H1 (cell line): Measurements from ENCODE around the gene GRID1. TPM values are rescaled to one million over a fixed set of nuclear protein-coding genes. Genes with fewer than 3 reads are reported as not detected.

ENCODE experiments used
- CTCF ChIA-PET: fragments of 300-600 bp; sonication (Branson Sonifier 250); formaldehyde crosslinking; loops from one replicate; lab custom pipeline; 2021; ENCODE audit not compliant: partially characterized antibody; lab: Charles Lee
- POLR2A ChIA-PET: fragments of 300-600 bp; sonication (Branson Sonifier 250); formaldehyde crosslinking; loops from one replicate; lab custom pipeline; 2021; ENCODE audit warnings: inconsistent platforms; ENCODE audit not compliant: partially characterized antibody; lab: Charles Lee
- DNase-seq, 2 experiments: peaks; one replicate each; pipeline versions ENCODE4 v3.0.0 to v3.0.0-alpha.2; 2010 to 2022; ENCODE audit warnings: low spot score in 2 of 2, low read depth in 1 of 2, mixed read lengths in 1 of 2
- FAIRE-seq: peaks from 2 replicates; lab custom pipeline; 2011; peaks lifted over from hg19 to GRCh38; lab: Jason Lieb, UNC
- H2AFZ ChIP-seq: 2 replicates; pipeline ENCODE4 v1.8.1; 2012; ENCODE audit warnings: low read length, inconsistent platforms
- H2AK5ac ChIP-seq: 2 replicates; pipeline ENCODE4 v1.6.1; 2013; ENCODE audit warnings: low read depth, low read length
- H2BK120ac ChIP-seq: replicated peaks from 2 replicates; pipeline ENCODE3; 2013; ENCODE audit warnings: low read depth, low read length, inconsistent platforms
- H2BK12ac ChIP-seq: 2 replicates; pipeline ENCODE4 v1.6.1; 2013; ENCODE audit warnings: low read depth, low read length
- H2BK15ac ChIP-seq: 2 replicates; pipeline ENCODE4 v1.6.1; 2013; ENCODE audit warnings: low read length
- H2BK20ac ChIP-seq: 2 replicates; pipeline ENCODE4 v1.6.1; 2013; ENCODE audit warnings: low read length
- H2BK5ac ChIP-seq: 2 replicates; pipeline ENCODE4 v1.6.1; 2013; ENCODE audit warnings: low read depth, low read length
- H3K14ac ChIP-seq: 2 replicates; pipeline ENCODE4 v1.6.1; 2013; ENCODE audit warnings: inconsistent platforms; ENCODE audit not compliant: insufficient read length
- H3K18ac ChIP-seq: 2 replicates; pipeline ENCODE4 v1.6.1; 2013; ENCODE audit warnings: low read length; ENCODE audit errors: extremely low read depth
- H3K23ac ChIP-seq: 2 replicates; pipeline ENCODE4 v1.6.1; 2013; ENCODE audit warnings: inconsistent platforms; ENCODE audit not compliant: insufficient read length
- H3K23me2 ChIP-seq: 2 replicates; pipeline ENCODE4 v1.6.1; 2013; ENCODE audit warnings: low read depth, low read length
- H3K27ac ChIP-seq: 2 replicates; pipeline ENCODE4 v1.6.1; 2011; ENCODE audit warnings: low read depth, low read length, inconsistent platforms
- H3K27me3 ChIP-seq, 4 experiments: replicated peaks in 1 of 4; 1 replicate in 1 of 4; 2 replicates in 3 of 4; pipeline versions ENCODE4 v1.6.1 to v1.8.1; 2011 to 2013; ENCODE audit warnings: low read length in 3 of 4, mild to moderate bottlenecking in 3 of 4, inconsistent platforms in 2 of 4, mixed read lengths in 2 of 4, moderate library complexity in 1 of 4; ENCODE audit not compliant: control insufficient read depth in 3 of 4, insufficient read depth in 3 of 4; ENCODE audit errors: extremely low read depth in 1 of 4
- H3K36me3 ChIP-seq, 4 experiments: 2 replicates each; pipeline versions ENCODE4 v1.6.1 to v1.8.1; 2011 to 2013; ENCODE audit warnings: mild to moderate bottlenecking in 4 of 4, low read length in 3 of 4, moderate library complexity in 2 of 4, control low read depth in 1 of 4, inconsistent platforms in 1 of 4; ENCODE audit not compliant: insufficient read depth in 4 of 4, control insufficient read depth in 2 of 4
- H3K4ac ChIP-seq: replicated peaks from 2 replicates; pipeline ENCODE3; 2013; ENCODE audit warnings: low read length, low read depth, mixed read lengths, inconsistent platforms; ENCODE audit not compliant: insufficient read length
- H3K4me1 ChIP-seq, 4 experiments: replicated peaks in 1 of 4; 1 replicate in 1 of 4; 2 replicates in 3 of 4; pipeline versions ENCODE4 v1.6.1 to v1.8.1; 2011 to 2013; ENCODE audit warnings: low read length in 3 of 4, inconsistent platforms in 2 of 4, mixed read lengths in 1 of 4; ENCODE audit not compliant: insufficient read depth in 4 of 4, control insufficient read depth in 3 of 4
- H3K4me2 ChIP-seq, 2 experiments: 2 replicates each; pipeline versions ENCODE4 v1.6.1 to v1.8.1; 2011 to 2013; ENCODE audit warnings: low read depth in 2 of 2, low read length in 2 of 2, control low read depth in 1 of 2, inconsistent platforms in 1 of 2, mild to moderate bottlenecking in 1 of 2; ENCODE audit not compliant: insufficient read depth in 1 of 2
- H3K4me3 ChIP-seq, 4 experiments: fragments of 200-600, 300-600 bp in 1 of 4; sonication (generic), shearing (Covaris generic), sonication (Bioruptor Twin) in 1 of 4; 2 replicates each; pipeline versions ENCODE4 v1.5.1 to v1.8.1; 2011 to 2016; ENCODE audit warnings: low read length in 4 of 4, low read depth in 3 of 4, control low read depth in 2 of 4, inconsistent platforms in 2 of 4, mild to moderate bottlenecking in 2 of 4, mixed read lengths in 1 of 4, moderate library complexity in 1 of 4; ENCODE audit not compliant: insufficient read depth in 2 of 4; ENCODE audit errors: extremely low read depth in 1 of 4
- H3K56ac ChIP-seq: replicated peaks from 2 replicates; pipeline ENCODE3; 2013; ENCODE audit warnings: low read depth, mild to moderate bottlenecking, mixed read lengths, low read length, inconsistent platforms; ENCODE audit not compliant: insufficient read length
- H3K79me1 ChIP-seq: 2 replicates; pipeline ENCODE4 v1.6.1; 2013; ENCODE audit warnings: low read depth, low read length, control low read depth
- H3K79me2 ChIP-seq, 2 experiments: 2 replicates each; pipeline versions ENCODE4 v1.6.1 to v1.8.1; 2012 to 2013; ENCODE audit warnings: low read length in 2 of 2, mild to moderate bottlenecking in 2 of 2, inconsistent platforms in 1 of 2; ENCODE audit not compliant: insufficient read depth in 2 of 2, control insufficient read depth in 1 of 2
- H3K9ac ChIP-seq, 4 experiments: replicated peaks in 1 of 4; 1 replicate in 1 of 4; 2 replicates in 3 of 4; pipeline versions ENCODE4 v1.6.1 to v1.8.1; 2011 to 2013; ENCODE audit warnings: low read depth in 3 of 4, low read length in 3 of 4, control low read depth in 2 of 4, mild to moderate bottlenecking in 2 of 4, moderate library complexity in 2 of 4, inconsistent platforms in 1 of 4; ENCODE audit errors: extremely low read depth in 1 of 4
- H3K9me3 ChIP-seq, 2 experiments: 2 replicates each; pipeline versions ENCODE4 v1.6.1 to v1.8.1; 2012 to 2013; ENCODE audit warnings: mild to moderate bottlenecking in 2 of 2, moderate library complexity in 2 of 2, control low read depth in 1 of 2, inconsistent platforms in 1 of 2, low read depth in 1 of 2, low read length in 1 of 2, mixed read lengths in 1 of 2; ENCODE audit not compliant: insufficient read depth in 2 of 2
- H4K20me1 ChIP-seq, 2 experiments: replicated peaks in 1 of 2; 2 replicates each; pipeline versions ENCODE3 to v1.8.1; 2011 to 2013; ENCODE audit warnings: inconsistent platforms in 2 of 2, low read length in 2 of 2, mild to moderate bottlenecking in 1 of 2; ENCODE audit not compliant: insufficient read depth in 2 of 2, control insufficient read depth in 1 of 2
- H4K5ac ChIP-seq: 2 replicates; pipeline ENCODE4 v1.6.1; 2013; ENCODE audit warnings: low read length, low read depth, mixed read lengths, inconsistent platforms; ENCODE audit not compliant: insufficient read length
- H4K8ac ChIP-seq: 2 replicates; pipeline ENCODE4 v1.8.0; 2013; ENCODE audit warnings: mild to moderate bottlenecking, moderate library complexity, low read length, inconsistent platforms; ENCODE audit not compliant: insufficient read depth; ENCODE audit errors: extremely low read depth
- H4K91ac ChIP-seq: replicated peaks from 2 replicates; pipeline ENCODE3; 2013; ENCODE audit warnings: low read length, mixed read lengths, inconsistent platforms; ENCODE audit not compliant: insufficient read length
- BACH1 ChIP-seq: IDR thresholded peaks from 2 replicates; pipeline ENCODE4 v1.6.1; 2012; ENCODE audit warnings: low read length, improper control_type of control experiment
- EGR1 ChIP-seq: IDR thresholded peaks from 2 replicates; pipeline ENCODE4 v1.6.1; 2011; ENCODE audit warnings: low read depth, low read length, borderline replicate concordance
- POLR2A ChIP-seq, 2 experiments: IDR thresholded peaks; 1 replicate in 1 of 2; 2 replicates in 1 of 2; pipeline ENCODE4 v1.6.1; 2011; ENCODE audit warnings: low read depth in 2 of 2, low read length in 2 of 2, mild to moderate bottlenecking in 2 of 2; ENCODE audit errors: control extremely low read depth in 1 of 2
- POLR2AphosphoS5 ChIP-seq: IDR thresholded peaks from 2 replicates; pipeline ENCODE4 v1.6.1; 2011; ENCODE audit warnings: low read depth, low read length
- RAD21 ChIP-seq, 2 experiments: IDR thresholded peaks in 1 of 2; conservative IDR thresholded peaks in 1 of 2; 2 replicates each; pipeline ENCODE4 v1.6.1; 2011; ENCODE audit warnings: low read depth in 2 of 2, low read length in 2 of 2, improper control_type of control experiment in 1 of 2, inconsistent platforms in 1 of 2, mild to moderate bottlenecking in 1 of 2, moderate library complexity in 1 of 2
- RNF2 ChIP-seq: fragments of 200-900, 300-1000 bp; sonication (generic); IDR thresholded peaks from 2 replicates; pipeline ENCODE4 v1.7.1; 2016; ENCODE audit warnings: borderline replicate concordance, low read depth, mild to moderate bottlenecking, antibody characterized with exemption, low read length; ENCODE audit not compliant: poor library complexity, severe bottlenecking; ENCODE audit errors: missing control alignments
- SP1 ChIP-seq: IDR thresholded peaks from 2 replicates; pipeline ENCODE4 v1.6.1; 2011; ENCODE audit warnings: low read depth, low read length
- TAF7 ChIP-seq: optimal IDR thresholded peaks from 2 replicates; pipeline ENCODE3; 2011; ENCODE audit warnings: low read depth, mild to moderate bottlenecking, inconsistent platforms, low read length, moderate library complexity, borderline replicate concordance
- TEAD4 ChIP-seq: IDR thresholded peaks from 2 replicates; pipeline ENCODE4 v1.6.1; 2012; ENCODE audit warnings: low read depth, low read length, inconsistent platforms, mixed read lengths
- USF2 ChIP-seq: IDR thresholded peaks from 2 replicates; pipeline ENCODE4 v1.6.1; 2011; ENCODE audit warnings: low read length, improper control_type of control experiment
- YY1 ChIP-seq: IDR thresholded peaks from 2 replicates; pipeline ENCODE4 v1.6.1; 2011; ENCODE audit warnings: low read depth, mild to moderate bottlenecking, low read length
- WGBS, 2 experiments: shearing (Covaris generic) in 1 of 2; methylation state at CpG; one replicate each; pipeline versions ENCODE4 v1.1.6 to v1.1.7; 2013 to 2015; ENCODE audit warnings: low lambda C conversion rate in 2 of 2, mixed read lengths in 2 of 2, inconsistent platforms in 1 of 2, low coverage in 1 of 2, missing lambda C conversion rate in 1 of 2; ENCODE audit not compliant: insufficient replicate concordance in 2 of 2, insufficient coverage in 1 of 2, insufficient read length in 1 of 2; ENCODE audit errors: extremely low coverage in 1 of 2, missing lambda C conversion rate in 1 of 2; 5-methylcytosine and 5-hydroxymethylcytosine counted together
- polyA plus RNA-seq, 7 experiments: library from polyadenylated mRNA; depleted of rRNA in 3 of 7; stranded (reverse) in 5 of 7; unstranded in 2 of 7; fragments of >200 nt in 5 of 7; fragments of 200-250 nt in 2 of 7; gene quantifications; 1 replicate in 5 of 7; 2 replicates in 1 of 7; 4 replicates in 1 of 7; pipeline versions ENCODE4 v1.2.1 to v1.2.3, GENCODE V29; 2011 to 2013; ENCODE audit warnings: missing spikeins in 2 of 7, mixed read lengths in 2 of 7
- total RNA-seq: library from RNA; stranded (reverse); fragmentation: NEBNext Ultra II Directional; extraction: Animal tissue kit (Norgen Biotek cat#: 25700); gene quantifications from 2 replicates; pipeline ENCODE4 v1.2.1, GENCODE V29; 2021

Gene GRID1
- total and polyA plus RNA-seq, 2 of the 8 experiments (the other 6 are each of a cell fraction or from before 2014, with no cell fraction given): 0.22 to 0.30 TPM

GRCh38 chr10:86409183-86409582 lies 42.6 kb upstream of the GRID1 start:
- Histone ChIP-seq H3K79me2 (no peaks in the 10 kb centered on the region), H2BK15ac (no peak overlapping the region), H3K14ac (no peak overlapping the region), H3K27ac (no peak overlapping the region), H4K91ac (no peak overlapping the region), H3K79me1 (no peaks in the 10 kb centered on the region; the same call in 1 of the 2 replicates), H3K4me1 (no peaks in the 10 kb centered on the region), H3K27me3 (no peaks in the 10 kb centered on the region), H2BK20ac (no peak overlapping the region), H3K23ac (no peak overlapping the region), H4K5ac (no peak overlapping the region), H3K36me3 (no peaks in the 10 kb centered on the region), H3K9ac (no peak overlapping the region), H4K8ac (no peak overlapping the region), H2BK5ac (no peak overlapping the region), H3K4me2 (no peak overlapping the region), H3K4me3 (no peak overlapping the region), H2BK120ac (no peak overlapping the region), H3K4ac (no peak overlapping the region), H3K9me3 (no peaks in the 10 kb centered on the region), H2AFZ (no peak overlapping the region), H3K23me2 (no peaks in the 10 kb centered on the region), H3K18ac (no peak overlapping the region), H2AK5ac (no peak overlapping the region), H3K56ac (no peak overlapping the region), H4K20me1 (no peaks in the 10 kb centered on the region), H2BK12ac (no peak overlapping the region)
- FAIRE-seq (no peak), DNase-seq (no peak)
- ChIA-PET CTCF (interaction anchor here (0.6 kb wide), 1 partner anchor 36 kb away, joined by 3 read pairs; no protein-coding TSS in a partner anchor), POLR2A (no interaction called here)
- no peak for TF ChIP-seq RNF2
- no peak for TF ChIP-seq POLR2AphosphoS5
- no peak for TF ChIP-seq USF2
- no peak for TF ChIP-seq RAD21 (IDR thresholded peaks at IDR 0.05 in 1 of 2, conservative IDR thresholded peaks at IDR 0.05 in 1 of 2; ENCODE audit: low read depth in 2 of 2, low read length in 2 of 2)
- no peak for TF ChIP-seq BACH1
- TF ChIP-seq SP1: no peak
- TF ChIP-seq EGR1: no peak
- no peak for TF ChIP-seq TEAD4
- TF ChIP-seq POLR2A (IDR thresholded peaks at IDR 0.05; ENCODE audit: control extremely low read depth in 1 of 2, low read depth in 2 of 2, low read length in 2 of 2): no peak
- TF ChIP-seq YY1: no peak
- TF ChIP-seq TAF7: no peak
- 75% methylated on average over 1 of the region's 1 CpG; no CpG with 5 or more reads in 1 of the 2 experiments for WGBS, 2 experiments
